OCI-LY1 (cell line): ENCODE data around the gene KCNIP3.

Source experiments
- EZH2 ChIP-seq: fragments of 200-600 bp; sonication (generic), shearing (Covaris generic); IDR thresholded peaks from 2 replicates; pipeline ENCODE4 v1.8.0; 2017; ENCODE audit warnings: borderline replicate concordance, mixed run types, mild to moderate bottlenecking, antibody characterized with exemption, low read length, moderate library complexity, mixed read lengths
- TF ChIP-seq, protein P1 (sequence below): fragments of 200-600 bp; sonication (generic), shearing (Covaris generic); IDR thresholded peaks from 2 replicates; pipeline ENCODE4 v1.5.1; 2017; ENCODE audit warnings: mild to moderate bottlenecking, antibody characterized with exemption, low read length, moderate library complexity, mixed read lengths

DNA sequence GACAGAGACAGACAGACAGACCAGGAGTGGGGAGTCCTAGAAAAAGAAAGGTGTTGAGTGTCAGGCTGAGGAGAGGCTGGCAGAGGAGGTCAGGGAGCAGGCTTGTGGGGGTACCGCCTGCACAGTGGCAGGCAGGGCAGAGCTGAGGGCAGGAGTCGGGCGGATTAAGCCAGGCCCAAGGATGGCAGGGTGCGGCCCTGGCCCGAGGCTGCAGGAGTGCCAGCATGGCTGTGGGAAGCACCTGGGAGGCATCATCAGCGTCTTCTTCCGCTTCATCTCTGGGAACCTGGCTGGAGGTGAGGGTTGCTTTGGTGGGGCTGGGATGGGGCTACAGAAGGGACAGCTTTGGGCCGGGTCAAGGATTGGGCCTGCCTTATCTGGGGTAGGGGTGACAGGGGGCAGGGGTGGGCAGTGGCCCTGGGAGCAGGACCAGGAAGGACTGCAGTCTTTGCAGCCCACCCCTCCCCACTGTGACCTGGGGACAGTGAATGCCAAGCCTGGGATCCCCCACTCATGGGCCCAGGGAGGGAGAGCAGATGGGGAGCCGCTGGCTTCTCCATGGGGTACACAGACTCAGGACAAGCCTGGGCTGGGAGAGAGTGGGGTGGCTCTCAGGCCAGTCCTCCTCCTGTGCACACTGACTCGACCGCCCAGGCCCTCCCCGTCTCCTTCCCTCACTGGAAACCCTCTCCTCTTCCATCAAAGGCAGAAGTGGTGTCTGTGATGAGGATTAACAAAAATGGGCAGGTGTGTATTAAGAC lies 20.7 kb downstream of the KCNIP3 start:
- TF ChIP-seq, protein P1, sequence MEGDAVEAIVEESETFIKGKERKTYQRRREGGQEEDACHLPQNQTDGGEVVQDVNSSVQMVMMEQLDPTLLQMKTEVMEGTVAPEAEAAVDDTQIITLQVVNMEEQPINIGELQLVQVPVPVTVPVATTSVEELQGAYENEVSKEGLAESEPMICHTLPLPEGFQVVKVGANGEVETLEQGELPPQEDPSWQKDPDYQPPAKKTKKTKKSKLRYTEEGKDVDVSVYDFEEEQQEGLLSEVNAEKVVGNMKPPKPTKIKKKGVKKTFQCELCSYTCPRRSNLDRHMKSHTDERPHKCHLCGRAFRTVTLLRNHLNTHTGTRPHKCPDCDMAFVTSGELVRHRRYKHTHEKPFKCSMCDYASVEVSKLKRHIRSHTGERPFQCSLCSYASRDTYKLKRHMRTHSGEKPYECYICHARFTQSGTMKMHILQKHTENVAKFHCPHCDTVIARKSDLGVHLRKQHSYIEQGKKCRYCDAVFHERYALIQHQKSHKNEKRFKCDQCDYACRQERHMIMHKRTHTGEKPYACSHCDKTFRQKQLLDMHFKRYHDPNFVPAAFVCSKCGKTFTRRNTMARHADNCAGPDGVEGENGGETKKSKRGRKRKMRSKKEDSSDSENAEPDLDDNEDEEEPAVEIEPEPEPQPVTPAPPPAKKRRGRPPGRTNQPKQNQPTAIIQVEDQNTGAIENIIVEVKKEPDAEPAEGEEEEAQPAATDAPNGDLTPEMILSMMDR: no peak
- no peak for TF ChIP-seq EZH2
